GM23338 (cell line): ENCODE measurements around the gene NET1. TPM values are rescaled to one million over a fixed set of nuclear protein-coding genes. Genes with fewer than 3 reads are reported as not detected.

Experiments
- ATAC-seq: fragments of 200-7000 bp; cut with Tn5 transposase; 3 replicates; pipeline ENCODE4 v1.9.1; 2020
- DNase-seq: peaks from one replicate; pipeline ENCODE4 v3.0.0-alpha.2; 2015; ENCODE audit warnings: low spot score
- H2AFZ ChIP-seq: fragments of 200-600 bp; sonication (generic); 2 replicates; pipeline ENCODE4 v1.8.0; 2016; ENCODE audit warnings: antibody characterized with exemption, mild to moderate bottlenecking, moderate library complexity
- H3F3A ChIP-seq: fragments of 200-600 bp; sonication (generic); replicated peaks from 2 replicates; pipeline ENCODE4 v1.8.0; 2017; ENCODE audit warnings: antibody characterized with exemption, mixed run types, low read depth
- H3K27ac ChIP-seq: fragments of 200-600 bp; sonication (generic); 2 replicates; pipeline ENCODE4 v1.6.1; 2016; ENCODE audit warnings: low read depth
- H3K27me3 ChIP-seq: fragments of 200-600 bp; sonication (generic); 2 replicates; pipeline ENCODE4 v1.8.0; 2016; ENCODE audit warnings: mild to moderate bottlenecking, mixed run types, moderate library complexity; ENCODE audit not compliant: insufficient read depth
- H3K36me3 ChIP-seq: fragments of 200-600 bp; sonication (generic); 2 replicates; pipeline ENCODE4 v1.8.0; 2016; ENCODE audit warnings: mild to moderate bottlenecking; ENCODE audit not compliant: insufficient read depth
- H3K4me1 ChIP-seq: fragments of 200-600 bp; sonication (generic); 2 replicates; pipeline ENCODE4 v1.8.0; 2016; ENCODE audit warnings: mild to moderate bottlenecking, moderate library complexity; ENCODE audit not compliant: insufficient read depth
- H3K4me2 ChIP-seq: fragments of 200-600 bp; sonication (generic); 2 replicates; pipeline ENCODE4 v1.7.1; 2017; ENCODE audit warnings: mixed run types
- H3K4me3 ChIP-seq: fragments of 200-600 bp; sonication (generic); 2 replicates; pipeline ENCODE4 v1.6.1; 2016; ENCODE audit warnings: mixed run types
- H3K79me2 ChIP-seq: fragments of 200-600 bp; sonication (generic); replicated peaks from 2 replicates; pipeline ENCODE4 v1.8.0; 2017; ENCODE audit warnings: mild to moderate bottlenecking; ENCODE audit not compliant: insufficient read depth
- H3K9me2 ChIP-seq: fragments of 200-600 bp; sonication (generic); 2 replicates; pipeline ENCODE4 v1.8.0; 2017; ENCODE audit not compliant: insufficient read depth
- H4K20me1 ChIP-seq: fragments of 200-600 bp; sonication (generic); replicated peaks from 2 replicates; pipeline ENCODE4 v1.8.0; 2017; ENCODE audit warnings: mild to moderate bottlenecking; ENCODE audit not compliant: insufficient read depth
- H3K27ac Mint-ChIP-seq: 2 replicates; pipeline ENCODE4 v1.8.0; 2020; ENCODE audit warnings: inconsistent platforms, mild to moderate bottlenecking, moderate library complexity, mixed read lengths
- H3K27me3 Mint-ChIP-seq: 3 replicates; pipeline ENCODE4 v1.8.0; 2022; ENCODE audit warnings: low read depth, mild to moderate bottlenecking, moderate library complexity, mixed read lengths, inconsistent platforms; ENCODE audit not compliant: insufficient read depth, poor library complexity
- H3K36me3 Mint-ChIP-seq: 3 replicates; pipeline ENCODE4 v1.8.0; 2021; ENCODE audit warnings: low read depth, mild to moderate bottlenecking, inconsistent platforms, moderate library complexity, mixed read lengths
- H3K4me1 Mint-ChIP-seq: 3 replicates; pipeline ENCODE4 v1.8.0; 2020; ENCODE audit warnings: mild to moderate bottlenecking, inconsistent platforms, mixed read lengths
- H3K4me3 Mint-ChIP-seq: 3 replicates; pipeline ENCODE4 v1.8.0; 2021; ENCODE audit warnings: moderate library complexity, mild to moderate bottlenecking, inconsistent platforms, mixed read lengths
- H3K9me3 Mint-ChIP-seq: 3 replicates; pipeline ENCODE4 v1.8.0; 2020; ENCODE audit warnings: moderate library complexity, mild to moderate bottlenecking, inconsistent platforms, mixed read lengths
- CREB1 ChIP-seq: fragments of 250-450 bp; sonication (Bioruptor Pico); IDR thresholded peaks from 2 replicates; pipeline ENCODE4 v1.5.0; 2020; ENCODE audit warnings: low read depth, mild to moderate bottlenecking, moderate library complexity
- CTCF ChIP-seq, 2 experiments: fragments of 200-600 bp in 1 of 2; sonication (generic) in 1 of 2; conservative IDR thresholded peaks; 2 replicates each; pipeline versions ENCODE4 v1.5.1 to v1.6.1; 2016 to 2017; ENCODE audit warnings: antibody characterized with exemption in 2 of 2, low read depth in 2 of 2, mild to moderate bottlenecking in 2 of 2, moderate library complexity in 1 of 2
- ETS1 ChIP-seq: IDR thresholded peaks from 2 replicates; pipeline ENCODE4 v1.6.1; 2016; ENCODE audit warnings: antibody characterized with exemption
- EZH2 ChIP-seq: fragments of 200-600 bp; sonication (generic); IDR thresholded peaks from one replicate; pipeline ENCODE4 v1.8.0; 2017; ENCODE audit warnings: antibody characterized with exemption, mild to moderate bottlenecking, low read depth; ENCODE audit not compliant: unreplicated experiment
- EZH2phosphoT487 ChIP-seq: fragments of 200-600 bp; sonication (generic); IDR thresholded peaks from one replicate; pipeline ENCODE4 v1.8.1; 2018; ENCODE audit warnings: antibody characterized with exemption; ENCODE audit not compliant: unreplicated experiment
- JUNB ChIP-seq: IDR thresholded peaks from one replicate; pipeline ENCODE4 v1.6.1; 2016; ENCODE audit warnings: antibody characterized with exemption; ENCODE audit not compliant: unreplicated experiment
- NANOG ChIP-seq: IDR thresholded peaks from 2 replicates; pipeline ENCODE4 v1.6.1; 2016; ENCODE audit warnings: antibody characterized with exemption, borderline replicate concordance
- POLR2AphosphoS5 ChIP-seq: IDR thresholded peaks from 2 replicates; pipeline ENCODE4 v1.6.1; 2016; ENCODE audit warnings: antibody characterized with exemption, low read depth
- REST ChIP-seq: IDR thresholded peaks from one replicate; pipeline ENCODE4 v1.6.1; 2018; ENCODE audit warnings: antibody characterized with exemption; ENCODE audit not compliant: unreplicated experiment
- STAT1 ChIP-seq: IDR thresholded peaks from one replicate; pipeline ENCODE4 v1.6.1; 2016; ENCODE audit warnings: antibody characterized with exemption; ENCODE audit not compliant: unreplicated experiment
- ZNF114 ChIP-seq: fragments of 250-450 bp; sonication (Bioruptor Pico); IDR thresholded peaks from 2 replicates; pipeline ENCODE4 v1.5.0; 2020; ENCODE audit warnings: mild to moderate bottlenecking, moderate library complexity
- ZNF331 ChIP-seq: fragments of 250-450 bp; sonication (Bioruptor Pico); IDR thresholded peaks from 2 replicates; pipeline ENCODE4 v1.5.0; 2020; ENCODE audit warnings: low read depth, mild to moderate bottlenecking, moderate library complexity
- ZNF462 ChIP-seq: fragments of 250-450 bp; sonication (Bioruptor Pico); IDR thresholded peaks from 2 replicates; pipeline ENCODE4 v1.5.0; 2020; ENCODE audit warnings: mild to moderate bottlenecking, moderate library complexity
- polyA plus RNA-seq: library from polyadenylated mRNA; unstranded; fragments of >200 nt; fragmentation: Nextera tagmentation; extraction: Ambion mirVana; gene quantifications from 2 replicates; pipeline ENCODE4 v1.2.1, GENCODE V29; 2016
- total RNA-seq: library from RNA; depleted of rRNA; stranded (reverse); fragments of >200 nt; shearing (Covaris generic); gene quantifications from 2 replicates; pipeline ENCODE4 v1.2.3, GENCODE V29; 2014

Gene NET1
- total and polyA plus RNA-seq, 2 experiments from 2014 or later = 47.9 to 93.9 TPM

GRCh38 chr10:5508161-5508604 is 95.8 kb downstream of the NET1 start:
- no peak for TF ChIP-seq EZH2phosphoT487
- no peak for TF ChIP-seq NANOG
- TF ChIP-seq ZNF331 (CRISPR knock-in tag) = no peak
- TF ChIP-seq CREB1 (CRISPR knock-in tag) = no peak
- TF ChIP-seq EZH2 = no peak
- TF ChIP-seq REST = no peak
- TF ChIP-seq ZNF114 = no peak
- no peak for TF ChIP-seq ETS1
- no peak for TF ChIP-seq POLR2AphosphoS5
- TF ChIP-seq CTCF (conservative IDR thresholded peaks at IDR 0.05; ENCODE audit: low read depth in 2 of 2) = no peak
- TF ChIP-seq JUNB = no peak
- no peak for TF ChIP-seq STAT1
- TF ChIP-seq ZNF462 = no peak
- Mint-ChIP-seq H3K36me3 (no peaks in the 10 kb centered on the region), H3K4me3 (no peak overlapping the region), H3K9me3 (no peaks in the 10 kb centered on the region), H3K4me1 (peaks cover 27% of the 10 kb centered on the region), H3K27ac (no peak overlapping the region), H3K27me3 (peaks cover 5% of the 10 kb centered on the region)
- H2AFZ ChIP-seq = no peak overlapping the region
- no peaks in the 10 kb centered on the region for H3K9me2 ChIP-seq
- ATAC-seq (no peak), DNase-seq (no peak)
- no peaks in the 10 kb centered on the region for H4K20me1 ChIP-seq
- peaks cover 6% of the 10 kb centered on the region; the same call in 1 of the 2 replicates for H3K4me1 ChIP-seq
- H3F3A ChIP-seq = no peaks in the 10 kb centered on the region
- H3K27me3 ChIP-seq = no peaks in the 10 kb centered on the region
- no peak overlapping the region for H3K4me2 ChIP-seq
- no peak overlapping the region for H3K27ac ChIP-seq
- H3K36me3 ChIP-seq = no peaks in the 10 kb centered on the region
- H3K79me2 ChIP-seq = no peaks in the 10 kb centered on the region
- H3K4me3 ChIP-seq = no peak overlapping the region
